Measurements from ENCODE around the gene CAPN12. TPM values are rescaled to one million over a fixed set of nuclear protein-coding genes. Genes with fewer than 3 reads are reported as not detected.

Gene CAPN12
- total and polyA plus RNA-seq, 9 donors, result 0.22 to 8.0 (median 3.1) TPM

GRCh38 chr19:38743394-38744297 is 628 bp downstream of the CAPN12 start:
- WGBS, 3 donors, result 56 to 62% (median 58%) methylated on average over 19 to 20 of the region's 20 CpGs
- intact Hi-C loops (cut with DNase I), result no loop called here
- Histone ChIP-seq H3K27me3 (no peaks in the 10 kb centered on the region), H3K9me3 (no peaks in the 10 kb centered on the region), H3K4me1 (ENCODE audit: insufficient read depth) (peaks cover 2% of the 10 kb centered on the region), H3K36me3 (no peaks in the 10 kb centered on the region), H3K4me3 (no peak overlapping the region), H3K27ac (no peak overlapping the region)
- DNase-seq, result peak in 1 of 5 donors; percentile 38
- TF ChIP-seq CTCF (IDR thresholded peaks at IDR 0.05) (no peak), EP300 (IDR thresholded peaks at IDR 0.05) (no peak), POLR2A (IDR thresholded peaks at IDR 0.05) (no peak)

GRCh38 chr19:38742906-38743305 is 1.4 kb downstream of the CAPN12 start:
- DNase-seq, result peak in 1 of 5 donors; percentile 26
- Histone ChIP-seq H3K4me1 (ENCODE audit: insufficient read depth) (no peaks in the 10 kb centered on the region), H3K4me3 (no peak overlapping the region), H3K27ac (no peak overlapping the region), H3K27me3 (no peaks in the 10 kb centered on the region), H3K36me3 (no peaks in the 10 kb centered on the region), H3K9me3 (no peaks in the 10 kb centered on the region)
- intact Hi-C loops (cut with DNase I), result no loop called here
- WGBS, 3 donors, result 84 to 85% (median 85%) methylated on average over 6 of the region's 6 CpGs
- no peak for TF ChIP-seq EP300 (IDR thresholded peaks at IDR 0.05)
- no peak for TF ChIP-seq CTCF (IDR thresholded peaks at IDR 0.05)
- no peak for TF ChIP-seq POLR2A (IDR thresholded peaks at IDR 0.05)

- Histone ChIP-seq H3K9me3 (no peaks in the 10 kb centered on the region), H3K27me3 (no peaks in the 10 kb centered on the region), H3K4me3 (no peak overlapping the region), H3K36me3 (no peaks in the 10 kb centered on the region), H3K4me1 (ENCODE audit: insufficient read depth) (no peaks in the 10 kb centered on the region), H3K27ac (no peak overlapping the region)
- TF ChIP-seq CTCF (IDR thresholded peaks at IDR 0.05) (no peak), EP300 (IDR thresholded peaks at IDR 0.05) (no peak), POLR2A (IDR thresholded peaks at IDR 0.05) (no peak)
- DNase-seq, result peak in 1 of 5 donors; percentile 28
- intact Hi-C loops (cut with DNase I), result no loop called here
- 92 to 96% (median 94%) methylated on average over 9 of the region's 9 CpGs for WGBS, 3 donors
Observed at GRCh38 chr19:38742296-38742695, 2.0 kb downstream of the CAPN12 start.

DNA sequence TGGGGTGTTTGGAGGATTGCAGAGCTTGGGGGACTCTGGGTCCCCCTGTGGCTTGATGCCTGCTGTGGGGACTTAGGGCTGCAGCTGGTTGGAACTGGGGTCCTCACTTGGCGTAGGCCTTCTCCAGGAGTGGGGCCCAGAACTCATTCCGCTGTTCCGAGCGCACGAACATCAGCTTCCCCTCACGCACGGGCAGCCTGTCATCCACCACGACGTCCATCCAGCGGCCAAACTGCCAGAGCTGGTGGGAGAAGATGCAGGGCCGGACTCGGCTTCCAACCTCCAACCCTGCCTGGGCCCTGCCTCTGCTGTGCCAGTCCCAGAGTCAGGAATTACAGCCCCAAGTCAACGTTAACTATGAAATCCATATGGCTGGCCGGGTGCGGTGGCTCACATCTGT is 2.6 kb downstream of the CAPN12 start:
- no peak overlapping the region for H3K4me3 ChIP-seq
- WGBS, 3 donors, result 93 to 94% (median 93%) methylated on average over 15 of the region's 15 CpGs
- intact Hi-C loops (cut with DNase I), result no loop called here
- H3K4me1 ChIP-seq (ENCODE audit: insufficient read depth), result no peaks in the 10 kb centered on the region
- DNase-seq, result no peak
- no peaks in the 10 kb centered on the region for H3K9me3 ChIP-seq
- TF ChIP-seq CTCF (IDR thresholded peaks at IDR 0.05) (no peak), POLR2A (IDR thresholded peaks at IDR 0.05) (no peak), EP300 (IDR thresholded peaks at IDR 0.05) (no peak)
- no peak overlapping the region for H3K27ac ChIP-seq
- no peaks in the 10 kb centered on the region for H3K27me3 ChIP-seq
- no peaks in the 10 kb centered on the region for H3K36me3 ChIP-seq
